Measurements from ENCODE around the gene FHOD3. TPM values are rescaled to one million over a fixed set of nuclear protein-coding genes. Genes with fewer than 3 reads are reported as not detected.

Gene FHOD3
- total and polyA plus RNA-seq, 9 of the 15 experiments (the other 6 are each of a cell fraction or from before 2014, with no cell fraction given): 0.11 TPM; not detected in 8

GRCh38 chr18:36398419-36398818 lies 100.9 kb downstream of the FHOD3 start:
- Histone ChIP-seq H4K20me1 (replicated peaks; ENCODE audit: control insufficient read depth, insufficient read depth, low read length) (no peaks in the 10 kb centered on the region; the same call in 1 of the 2 replicates), H3K9me1 (ENCODE audit: control insufficient read depth, insufficient read depth, low read length) (no peaks in the 10 kb centered on the region), H3K4me2 (ENCODE audit: insufficient read depth, low read length) (no peak overlapping the region), H3K4me1 (replicated peaks in 1 of 2; ENCODE audit: control insufficient read depth in 2 of 2, insufficient read depth in 2 of 2, low read length in 2 of 2) (no peaks in the 10 kb centered on the region), H3K9ac (ENCODE audit: insufficient read depth in 1 of 2, low read depth in 2 of 2, low read length in 2 of 2) (no peak overlapping the region), H3K27ac (ENCODE audit: extremely low read depth, low read depth, low read length) (no peak overlapping the region), H3K79me2 (ENCODE audit: control insufficient read depth, insufficient read depth, low read length) (no peaks in the 10 kb centered on the region), H2AFZ (ENCODE audit: low read depth, low read length) (no peak overlapping the region), H3K4me3 (no peak overlapping the region), H3K36me3 (ENCODE audit: control insufficient read depth, insufficient read depth, low read length) (no peaks in the 10 kb centered on the region), H3K9me3 (replicated peaks; ENCODE audit: control insufficient read depth, insufficient read depth, low read depth, low read length) (no peaks in the 10 kb centered on the region), H3K27me3 (ENCODE audit: control insufficient read depth in 2 of 2, insufficient read depth in 2 of 2, low read length in 2 of 2) (no peaks in the 10 kb centered on the region)
- POLR2A ChIA-PET: interaction anchor here (0.6 to 1.1 kb wide), 2 partner anchors 10 to 43 kb away, joined by 3 read pairs; no protein-coding TSS in a partner anchor
- TF ChIP-seq ZNF280B (CRISPR knock-in tag; IDR thresholded peaks at IDR 0.05): no peak
- TF ChIP-seq CHD2 (IDR thresholded peaks at IDR 0.05; ENCODE audit: low read depth, low read length): no peak
- no peak for TF ChIP-seq ZNF311 (CRISPR knock-in tag; IDR thresholded peaks at IDR 0.05)
- no peak for TF ChIP-seq RNF219 (CRISPR knock-in tag; IDR thresholded peaks at IDR 0.05)
- no peak for TF ChIP-seq NR3C1 (CRISPR knock-in tag; IDR thresholded peaks at IDR 0.05)
- TF ChIP-seq ZNF146 (CRISPR knock-in tag; IDR thresholded peaks at IDR 0.05; ENCODE audit: unreplicated experiment): no peak
- no peak for TF ChIP-seq HES1 (IDR thresholded peaks at IDR 0.05; ENCODE audit: low read depth)
- no peak for TF ChIP-seq HMG20B (CRISPR knock-in tag; IDR thresholded peaks at IDR 0.05)
- no peak for TF ChIP-seq MED1 (CRISPR knock-in tag; IDR thresholded peaks at IDR 0.05; ENCODE audit: borderline replicate concordance)
- no peak for TF ChIP-seq YY1 (IDR thresholded peaks at IDR 0.05; ENCODE audit: borderline replicate concordance in 1 of 3, control insufficient read depth in 1 of 3, extremely low read depth in 1 of 3, insufficient read depth in 3 of 3, insufficient read length in 1 of 3, insufficient replicate concordance in 2 of 3, low read depth in 1 of 3, low read length in 2 of 3)
- TF ChIP-seq ZNF282 (CRISPR knock-in tag; IDR thresholded peaks at IDR 0.05): no peak
- DNase-seq (ENCODE audit: extremely low read depth in 1 of 4, low spot score in 3 of 4) (no peak), FAIRE-seq (no peak), ATAC-seq (no peak)
- CTCF ChIA-PET (ENCODE audit: low intra/inter-chr PET ratio): no interaction called here
- in situ Hi-C loops (cut with MboI) (no loop called here), intact Hi-C loops (cut with micrococcal nuclease) (no loop called here)
- BruUV-seq (replicated peaks): no TSS peak
- WGBS (ENCODE audit: insufficient coverage, low coverage, missing lambda C conversion rate): 2% methylated on average over 3 of the region's 3 CpGs

Measured in K562 (cell line).